Kidney glomerular epithelial cell (primary cell): Measurements from ENCODE around the gene RNF152.
A peak's percentile ranks its signal among the peaks of the same experiment; 100 is the strongest.
"Not testable (repeated sequence)": the region's sequence is repeated elsewhere in the genome, so short reads cannot be mapped to it uniquely, and the experiment has no call there.

Experiments used
- DNase-seq: peaks from one replicate; lab custom pipeline; 2025; lab: John Stamatoyannopoulos, UW

The RNF152 gene

GRCh38 chr18:61815885-61816470 lies 76.8 kb downstream of the RNF152 start:
- no peak for DNase-seq

DNA sequence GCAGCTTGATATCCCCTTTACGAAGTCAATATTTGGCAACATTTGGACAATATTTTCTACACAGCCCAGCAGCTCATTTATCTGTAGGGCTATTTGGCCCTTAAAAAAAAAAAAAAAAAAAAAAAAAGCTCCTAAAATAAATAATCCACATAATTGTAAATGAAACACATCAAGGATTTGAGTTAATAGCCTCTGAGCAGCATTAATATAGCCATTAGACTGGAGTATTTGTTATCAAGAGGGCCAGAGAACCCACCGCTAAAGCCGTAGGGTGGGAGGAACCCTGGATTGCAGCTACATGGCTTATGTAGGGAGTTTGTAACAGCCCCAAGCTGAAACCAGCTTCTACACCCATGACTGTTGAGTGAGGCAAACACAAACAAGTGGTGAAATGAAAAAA lies 84.5 kb downstream of the RNF152 start:
- no peak for DNase-seq

GRCh38 chr18:61803393-61803792 lies 89.4 kb downstream of the RNF152 start:
- no peak for DNase-seq

- no peak for DNase-seq
These were observed 94.9 kb downstream of the RNF152 start for GRCh38 chr18:61797696-61798590.

DNA sequence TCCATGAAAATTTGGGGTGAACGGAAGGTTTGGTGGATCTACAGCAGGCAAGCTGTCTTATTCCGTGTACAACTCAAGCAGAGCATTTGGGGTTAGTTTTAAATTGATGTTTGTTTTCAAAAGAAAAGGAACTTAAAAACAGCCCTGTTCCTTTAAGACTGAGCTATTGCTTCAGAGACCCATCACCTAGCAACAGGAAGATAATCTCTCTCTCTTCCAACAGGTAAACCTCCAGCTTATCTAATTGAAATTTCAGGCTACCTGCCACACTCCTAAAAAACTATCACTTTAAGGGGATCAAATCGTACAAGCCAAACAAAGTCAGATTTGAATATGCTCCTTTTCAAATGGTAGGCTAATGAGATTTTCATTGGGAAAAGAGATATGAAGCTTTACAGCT lies 101.8 kb downstream of the RNF152 start:
- DNase-seq, result no peak

DNA sequence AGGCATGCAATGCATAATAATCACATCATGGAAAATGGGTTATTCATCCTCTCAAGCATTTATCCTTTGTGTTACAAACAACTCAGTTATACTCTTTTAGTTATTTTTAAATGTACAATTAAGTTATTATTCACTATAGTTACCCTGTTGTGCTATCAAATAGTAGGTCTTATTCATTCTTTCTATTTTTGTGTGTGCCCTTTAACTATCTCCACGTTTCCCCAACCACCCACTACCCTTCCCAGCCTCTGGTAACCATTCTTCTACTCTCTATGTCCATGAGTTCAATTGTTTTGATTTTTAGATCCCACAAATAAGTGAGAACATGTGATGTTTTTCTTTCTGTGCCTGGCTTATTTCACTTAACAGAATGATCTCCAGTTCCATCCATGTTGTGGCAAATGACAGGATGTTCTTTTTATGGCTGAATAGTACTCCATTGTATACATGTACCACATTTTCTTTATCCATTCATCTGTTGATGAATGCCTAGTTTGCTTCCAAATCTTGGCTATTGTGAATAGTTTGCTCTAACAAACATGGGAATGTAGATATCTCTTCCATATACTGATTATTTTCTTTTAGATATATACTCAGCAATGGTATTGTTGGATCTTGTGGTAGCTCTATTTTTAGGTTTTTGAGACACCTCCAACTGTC lies 105.7 kb downstream of the RNF152 start:
- not testable (repeated sequence) for DNase-seq

DNA sequence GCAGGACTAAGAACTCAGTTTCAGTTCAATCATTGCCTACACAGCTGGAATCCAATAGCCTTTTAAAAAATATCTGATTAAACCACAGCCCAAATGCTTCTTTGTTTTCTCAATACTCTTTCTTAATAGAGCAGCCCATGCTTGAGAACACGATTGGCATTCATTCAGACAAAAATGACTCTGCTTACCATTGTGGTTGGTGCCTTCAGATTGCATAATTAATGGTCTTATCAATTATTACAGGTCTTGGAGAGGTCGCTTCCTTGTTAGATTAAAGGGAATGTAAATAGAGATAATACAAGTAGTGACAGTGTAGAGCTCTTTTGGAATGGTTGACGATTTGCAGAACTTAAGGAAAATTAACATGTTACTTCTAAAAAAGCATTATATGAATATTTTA lies 107.2 kb downstream of the RNF152 start:
- no peak for DNase-seq

GRCh38 chr18:61784834-61785233 lies 108.0 kb downstream of the RNF152 start:
- DNase-seq, result no peak

DNA sequence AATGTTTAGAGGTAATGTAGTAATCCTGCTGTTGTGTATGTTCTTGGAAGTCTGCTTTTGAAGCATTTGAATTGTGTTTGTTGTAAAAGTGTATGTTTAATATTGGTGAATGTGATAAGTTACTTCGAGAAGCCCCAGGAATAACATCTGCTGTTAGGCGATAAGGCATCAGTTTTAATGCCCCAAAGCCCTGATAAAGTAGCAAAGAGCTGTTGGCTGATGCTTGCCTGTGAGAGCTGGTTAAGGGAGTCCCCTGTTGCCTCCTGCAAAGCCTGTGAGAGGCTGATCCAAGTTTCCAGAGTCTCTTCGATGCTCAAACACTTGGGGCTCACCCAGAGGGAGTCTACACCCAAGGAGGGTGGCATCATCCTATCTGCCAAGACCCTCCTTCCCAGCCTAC lies 110.3 kb downstream of the RNF152 start:
- DNase-seq, result no peak

- not testable (repeated sequence) for DNase-seq
These were observed 116.6 kb downstream of the RNF152 start for GRCh38 chr18:61776201-61776600.

DNA sequence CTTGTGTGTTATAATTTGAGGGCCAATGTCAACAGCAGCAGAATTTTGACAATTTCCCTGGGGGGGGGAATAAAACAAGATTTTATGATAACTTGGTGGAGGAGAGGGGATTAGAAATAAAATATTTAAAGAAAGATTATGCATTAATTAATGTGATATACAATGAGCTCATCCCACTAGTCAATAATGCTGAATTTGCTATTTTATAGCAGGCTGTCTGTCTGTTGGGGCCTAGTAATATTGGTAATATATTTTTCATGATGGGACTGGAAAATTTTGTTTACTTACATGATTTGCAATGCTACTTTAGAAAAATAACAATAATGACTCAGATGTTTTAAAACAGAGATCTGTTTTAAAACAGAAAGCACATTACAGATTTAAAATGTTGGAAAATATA lies 118.0 kb downstream of the RNF152 start:
- no peak for DNase-seq

GRCh38 chr18:61772293-61772848 lies 120.4 kb downstream of the RNF152 start:
- DNase-seq, result no peak

DNA sequence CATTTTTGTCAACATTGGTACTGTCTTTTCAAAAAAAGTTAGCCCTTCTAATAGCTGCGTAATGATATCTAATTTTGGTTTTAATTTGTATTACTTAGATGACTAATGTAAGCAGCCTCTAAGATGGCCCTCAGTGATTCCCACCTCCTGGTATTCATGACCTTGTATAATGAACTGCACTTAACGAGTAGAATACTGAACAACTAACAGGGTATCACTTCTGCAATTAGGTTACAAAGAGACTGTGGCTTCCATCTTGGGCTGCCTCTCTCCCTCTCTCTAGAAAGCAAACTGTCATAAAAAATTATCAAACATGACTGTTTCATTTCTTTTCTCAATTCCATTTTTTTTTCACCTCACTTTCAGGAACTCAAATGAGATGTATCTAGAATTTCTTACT lies 120.9 kb downstream of the RNF152 start:
- no peak for DNase-seq

- no peak for DNase-seq
These were observed 122.5 kb downstream of the RNF152 start for GRCh38 chr18:61770279-61770678.

DNA sequence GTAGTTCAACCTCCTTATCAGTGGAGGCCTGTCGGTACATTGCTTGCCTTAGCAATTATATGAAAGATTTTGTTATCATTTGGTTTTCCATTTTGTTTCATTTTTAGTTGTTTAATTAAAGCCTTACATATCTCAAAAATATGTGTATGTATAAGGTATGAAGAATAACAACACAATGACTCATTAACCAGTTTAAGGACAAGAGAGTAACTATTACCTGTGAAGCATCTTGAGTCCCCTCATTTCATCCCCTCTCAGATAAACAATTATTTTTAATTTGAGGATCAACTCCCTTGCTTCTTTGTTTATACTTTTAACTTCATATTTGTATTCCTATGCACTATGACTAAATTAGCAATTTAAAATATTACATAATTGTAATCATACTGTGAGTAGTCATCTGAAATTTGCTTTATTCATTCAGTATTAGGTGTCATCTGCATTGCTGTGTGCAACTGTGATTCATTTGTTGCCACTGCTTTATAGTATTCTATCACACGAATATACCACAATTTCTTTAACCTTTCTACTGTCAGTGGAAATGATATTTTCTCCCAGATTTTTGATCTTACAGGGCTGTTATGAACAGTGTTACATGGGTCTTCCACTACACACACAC lies 126.4 kb downstream of the RNF152 start:
- no peak for DNase-seq

DNA sequence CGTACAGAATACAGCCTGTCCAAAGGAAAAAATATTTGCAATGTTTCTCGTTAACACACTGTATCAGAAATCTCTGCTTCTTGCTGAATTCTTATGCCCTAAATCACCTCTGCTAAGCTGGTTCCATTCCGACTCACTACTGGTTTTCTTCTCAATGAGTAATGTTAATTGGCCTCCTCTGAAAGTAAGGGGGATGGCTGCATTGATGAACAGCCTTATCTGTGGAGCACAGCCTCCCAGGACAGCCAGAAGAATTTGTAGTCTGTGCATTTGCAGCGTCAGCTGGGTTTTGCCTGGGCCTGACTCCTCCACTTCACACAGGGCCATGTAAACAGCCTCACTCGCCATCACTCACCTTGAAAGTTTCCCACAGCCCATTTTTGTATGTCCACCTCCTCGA lies 127.7 kb downstream of the RNF152 start:
- peak; percentile 77 for DNase-seq

DNA sequence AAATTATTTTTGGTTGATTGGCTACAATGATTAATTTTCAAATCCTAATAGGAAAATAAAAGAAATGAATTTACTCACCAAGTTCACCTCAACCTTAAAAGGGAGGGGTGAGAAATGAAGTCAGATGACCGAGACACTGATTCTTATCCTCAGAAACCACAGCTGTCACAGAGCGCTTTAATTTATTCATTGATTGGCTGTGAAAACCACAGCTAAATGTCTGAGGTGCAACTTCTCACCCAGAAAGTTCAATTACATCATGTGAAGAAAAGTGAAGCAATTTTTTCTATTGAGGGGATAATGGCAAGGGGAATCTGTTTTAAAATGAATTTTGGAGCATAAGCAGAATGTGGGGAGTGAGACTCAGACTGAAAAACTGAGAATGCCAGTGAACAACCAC lies 128.4 kb downstream of the RNF152 start:
- peak; percentile 61 for DNase-seq

GRCh38 chr18:61761875-61762274 lies 130.9 kb downstream of the RNF152 start:
- no peak for DNase-seq
